A673 (cell line): ENCODE measurements around the gene WFDC10B. TPM values are rescaled to one million over a fixed set of nuclear protein-coding genes. Genes with fewer than 3 reads are reported as not detected.
"Not testable (repeated sequence)": the region's sequence is repeated elsewhere in the genome, so short reads cannot be mapped to it uniquely, and the experiment has no call there.

Source experiments
- BruUV-seq: library from RNA; stranded (reverse); fragments of 400-500 nt; replicated peaks from 2 replicates; lab custom pipeline; 2021; lab: Mats Ljungman, UMichigan
- CTCF ChIA-PET: fragments of 300-600 bp; sonication (Branson Sonifier 250); formaldehyde crosslinking; loops from one replicate; lab custom pipeline; 2022; ENCODE audit warnings: antibody characterized with exemption; lab: Charles Lee
- POLR2A ChIA-PET: fragments of 300-600 bp; sonication (Branson Sonifier 250); formaldehyde crosslinking; loops from one replicate; lab custom pipeline; 2022; ENCODE audit warnings: antibody characterized with exemption; ENCODE audit not compliant: low non-redundant PET; lab: Charles Lee
- DNase-seq: peaks from one replicate; pipeline ENCODE4 v3.0.0-alpha.2; 2015; ENCODE audit warnings: low spot score
- H3K27ac ChIP-seq: fragments of 200-600 bp; sonication (generic); 2 replicates; pipeline ENCODE4 v1.5.1; 2016; ENCODE audit warnings: mixed run types, low read depth, mild to moderate bottlenecking, mixed read lengths, antibody characterized with exemption, low read length; ENCODE audit not compliant: poor library complexity, severe bottlenecking
- H3K27me3 ChIP-seq: fragments of 200-600 bp; sonication (generic); replicated peaks from 2 replicates; pipeline ENCODE4 v1.6.1; 2017; ENCODE audit warnings: mixed run types, low read depth, mild to moderate bottlenecking, mixed read lengths, antibody characterized with exemption, low read length; ENCODE audit not compliant: insufficient read depth, poor library complexity
- H3K36me3 ChIP-seq: fragments of 200-600 bp; sonication (generic); 2 replicates; pipeline ENCODE4 v1.6.1; 2016; ENCODE audit warnings: mixed run types, mild to moderate bottlenecking, mixed read lengths, antibody characterized with exemption, low read length; ENCODE audit not compliant: insufficient read depth, poor library complexity, severe bottlenecking
- H3K4me1 ChIP-seq: fragments of 200-600 bp; sonication (generic); 2 replicates; pipeline ENCODE4 v1.6.1; 2017; ENCODE audit warnings: mixed run types, mild to moderate bottlenecking, mixed read lengths, antibody characterized with exemption, low read length; ENCODE audit not compliant: insufficient read depth, poor library complexity, severe bottlenecking
- H3K4me3 ChIP-seq: fragments of 200-600 bp; sonication (generic); 2 replicates; pipeline ENCODE4 v1.5.1; 2016; ENCODE audit warnings: low read depth, mixed run types, mild to moderate bottlenecking, mixed read lengths, low read length; ENCODE audit not compliant: poor library complexity, severe bottlenecking
- H3K9me3 ChIP-seq: fragments of 200-600 bp; sonication (generic); 2 replicates; pipeline ENCODE4 v1.6.1; 2016; ENCODE audit warnings: mixed run types, low read depth, mild to moderate bottlenecking, mixed read lengths, antibody characterized with exemption, low read length; ENCODE audit not compliant: poor library complexity, severe bottlenecking
- CTCF ChIP-seq: fragments of 300-800, 200-600 bp; sonication (generic); conservative IDR thresholded peaks from 2 replicates; pipeline ENCODE4 v1.5.1; 2017; ENCODE audit warnings: low read depth, mild to moderate bottlenecking, antibody characterized with exemption, low read length, moderate library complexity, mixed read lengths
- EZH2 ChIP-seq: fragments of 200-600 bp; sonication (generic); IDR thresholded peaks from 2 replicates; pipeline ENCODE4 v1.6.1; 2017; ENCODE audit warnings: borderline replicate concordance, low read depth, mild to moderate bottlenecking, mixed read lengths, antibody characterized with exemption, low read length; ENCODE audit not compliant: poor library complexity, severe bottlenecking
- intact Hi-C: fragments of 100-400 bp; cut with micrococcal nuclease; formaldehyde crosslinking; loops from one replicate; pipeline ENCODE4 v1.10.0; 2022; ENCODE audit not compliant: unreplicated experiment
- total RNA-seq: library from RNA; stranded (reverse); gene quantifications from 2 replicates; pipeline ENCODE4 v1.2.3, GENCODE V29; 2021

The WFDC10B gene
- total RNA-seq, 1 experiment from 2014 or later = not detected

- peaks cover 18% of the 10 kb centered on the region for H3K27me3 ChIP-seq
- H3K4me3 ChIP-seq = no peak overlapping the region
- H3K4me1 ChIP-seq = no peaks in the 10 kb centered on the region
- no peak for TF ChIP-seq CTCF
- no TSS peak for BruUV-seq
- POLR2A ChIA-PET = no interaction called here
- no peaks in the 10 kb centered on the region for H3K36me3 ChIP-seq
- CTCF ChIA-PET = no interaction called here
- no peak overlapping the region for H3K27ac ChIP-seq
- no peaks in the 10 kb centered on the region for H3K9me3 ChIP-seq
- no peak for DNase-seq
- intact Hi-C loops = no loop called here
These were observed 3.7 kb downstream of the WFDC10B start for GRCh38 chr20:45701104-45701503.

DNA sequence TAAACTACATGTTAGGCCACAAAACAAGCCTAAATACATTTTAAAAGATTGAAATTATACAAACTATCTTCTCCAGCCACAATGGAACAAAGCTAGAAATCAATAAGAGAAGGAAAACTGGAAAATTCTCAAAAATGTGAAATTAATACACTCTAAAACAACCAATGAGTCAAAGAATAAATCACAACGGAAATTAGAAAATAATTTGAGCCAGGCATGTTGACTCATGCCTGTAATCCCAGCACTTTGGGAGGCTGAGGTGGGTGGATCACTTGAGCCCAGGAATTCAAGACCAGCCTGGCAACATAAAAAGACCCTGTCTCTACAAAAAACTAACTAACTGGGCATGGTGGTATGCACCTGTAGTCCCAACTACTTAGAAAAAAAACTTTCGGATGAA is 9.3 kb downstream of the WFDC10B start:
- CTCF ChIA-PET = no interaction called here
- Histone ChIP-seq H3K4me1 (no peaks in the 10 kb centered on the region), H3K36me3 (no peaks in the 10 kb centered on the region), H3K9me3 (no peaks in the 10 kb centered on the region), H3K4me3 (no peak overlapping the region), H3K27ac (no peak overlapping the region), H3K27me3 (no peaks in the 10 kb centered on the region)
- intact Hi-C loops = no loop called here
- POLR2A ChIA-PET = no interaction called here
- DNase-seq = no peak
- no TSS peak for BruUV-seq
- TF ChIP-seq EZH2 (no peak), CTCF (no peak)

GRCh38 chr20:45693346-45693745 is 11.5 kb downstream of the WFDC10B start:
- POLR2A ChIA-PET, H3K4me3 ChIP-seq, BruUV-seq, H3K27me3 ChIP-seq, H3K9me3 ChIP-seq, H3K36me3 ChIP-seq, DNase-seq, intact Hi-C loops, H3K27ac ChIP-seq, H3K4me1 ChIP-seq, CTCF ChIA-PET: not testable (repeated sequence)

GRCh38 chr20:45685896-45686295 is 18.9 kb downstream of the WFDC10B start:
- POLR2A ChIA-PET = no interaction called here
- Histone ChIP-seq H3K27me3 (peaks cover 4% of the 10 kb centered on the region), H3K4me3 (no peak overlapping the region), H3K4me1 (no peaks in the 10 kb centered on the region), H3K9me3 (no peaks in the 10 kb centered on the region), H3K27ac (no peak overlapping the region), H3K36me3 (no peaks in the 10 kb centered on the region)
- intact Hi-C loops = no loop called here
- CTCF ChIA-PET = no interaction called here
- no TSS peak for BruUV-seq
- no peak for DNase-seq
- no peak for TF ChIP-seq EZH2
- no peak for TF ChIP-seq CTCF
